A673 (cell line): ENCODE measurements around the gene BARX1.

Experiments used
- CTCF ChIP-seq: fragments of 300-800, 200-600 bp; sonication (generic); conservative IDR thresholded peaks from 2 replicates; pipeline ENCODE4 v1.5.1; 2017; ENCODE audit warnings: low read depth, mild to moderate bottlenecking, antibody characterized with exemption, low read length, moderate library complexity, mixed read lengths
- EZH2 ChIP-seq: fragments of 200-600 bp; sonication (generic); IDR thresholded peaks from 2 replicates; pipeline ENCODE4 v1.6.1; 2017; ENCODE audit warnings: borderline replicate concordance, low read depth, mild to moderate bottlenecking, mixed read lengths, antibody characterized with exemption, low read length; ENCODE audit not compliant: poor library complexity, severe bottlenecking

GRCh38 chr9:93916358-93916757 is 38.8 kb downstream of the BARX1 start:
- TF ChIP-seq CTCF = no peak
- no peak for TF ChIP-seq EZH2
